Activated naive CD8-positive, alpha-beta T cell treated with anti-CD3 and anti-CD28 coated beads, Interleukin-2, amount 50 U/mL, for 24 hours (primary cell): ENCODE results near the gene TRIP10.
A peak's percentile ranks its signal among the peaks of the same experiment; 100 is the strongest.

ENCODE experiments used
- ATAC-seq: fragments of 150-1000 bp; cut with Tn5 transposase; one replicate; pipeline ENCODE4 v1.10.0; 2021
- DNase-seq: peaks from one replicate; pipeline ENCODE4 v3.0.0; 2021
- H3K27ac Mint-ChIP-seq: one replicate; pipeline ENCODE4 v1.8.0; 2021; ENCODE audit warnings: mild to moderate bottlenecking, mixed read lengths
- H3K27me3 Mint-ChIP-seq: one replicate; pipeline ENCODE4 v1.8.0; 2021; ENCODE audit warnings: mixed read lengths
- H3K36me3 Mint-ChIP-seq: one replicate; pipeline ENCODE4 v1.8.0; 2021; ENCODE audit warnings: low read depth, mixed read lengths
- H3K4me1 Mint-ChIP-seq: one replicate; pipeline ENCODE4 v1.8.0; 2021; ENCODE audit warnings: mixed read lengths
- H3K4me3 Mint-ChIP-seq: one replicate; pipeline ENCODE4 v1.8.0; 2021; ENCODE audit warnings: mild to moderate bottlenecking, moderate library complexity, mixed read lengths
- H3K9me3 Mint-ChIP-seq: one replicate; pipeline ENCODE4 v1.8.0; 2021; ENCODE audit warnings: mixed read lengths

The TRIP10 gene

DNA sequence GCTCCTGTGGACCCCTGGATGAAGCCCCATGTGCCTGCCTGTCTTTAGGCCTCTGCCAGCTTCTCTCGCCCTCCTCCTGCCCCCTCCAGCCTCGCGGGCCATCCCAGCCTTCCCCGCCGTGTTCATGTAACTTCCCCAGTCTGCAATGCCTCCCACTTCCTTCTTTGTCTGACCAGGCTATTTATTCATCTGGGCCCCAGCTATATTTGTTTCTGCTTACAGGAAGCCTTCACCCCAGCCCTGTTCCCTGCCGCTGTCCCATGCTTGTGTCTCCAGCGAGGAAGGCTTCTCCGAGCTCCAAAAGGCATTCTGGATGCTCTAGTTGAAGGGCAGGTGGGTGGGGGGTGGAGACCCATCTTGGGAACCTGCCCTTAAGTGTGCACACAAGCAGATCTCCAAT lies 11.1 kb upstream of the TRIP10 start:
- no peak for ATAC-seq
- DNase-seq: no peak
- no peak overlapping the region for H3K4me3 Mint-ChIP-seq
- H3K4me1 Mint-ChIP-seq: peaks cover 12% of the 10 kb centered on the region
- no peaks in the 10 kb centered on the region for H3K9me3 Mint-ChIP-seq
- H3K27ac Mint-ChIP-seq: no peak overlapping the region
- no peaks in the 10 kb centered on the region for H3K36me3 Mint-ChIP-seq
- no peaks in the 10 kb centered on the region for H3K27me3 Mint-ChIP-seq

DNA sequence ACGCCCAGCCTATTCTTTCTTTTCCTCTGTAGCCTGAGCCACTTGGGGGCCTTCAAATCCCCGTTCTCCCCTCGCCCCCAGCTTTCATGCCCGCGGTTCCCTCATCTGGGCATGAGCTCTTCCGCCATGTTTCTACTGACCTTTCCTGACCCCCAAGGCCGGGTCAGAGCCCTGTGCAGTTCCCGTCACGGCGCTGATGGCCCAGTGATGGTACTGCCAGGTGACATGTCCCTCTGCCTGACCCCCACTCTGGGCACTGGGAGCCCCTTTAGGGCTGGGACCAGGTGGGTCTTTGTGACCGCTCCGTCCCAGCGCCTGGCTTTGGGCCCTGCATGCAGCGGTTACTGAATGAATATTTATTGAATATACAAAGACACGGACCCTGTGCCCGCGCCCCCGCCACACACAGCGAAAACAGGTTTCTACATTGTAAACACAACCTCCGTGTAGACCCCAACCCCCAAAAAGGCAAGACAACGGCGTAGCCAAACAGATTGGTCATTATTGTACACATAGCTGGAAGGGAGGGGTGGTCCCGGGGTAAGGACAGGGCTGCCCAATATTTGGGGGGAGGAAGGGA lies 9.8 kb upstream of the TRIP10 start:
- Mint-ChIP-seq H3K36me3 (no peaks in the 10 kb centered on the region), H3K4me1 (peaks cover 9% of the 10 kb centered on the region), H3K27ac (no peak overlapping the region), H3K4me3 (no peak overlapping the region), H3K27me3 (no peaks in the 10 kb centered on the region), H3K9me3 (no peaks in the 10 kb centered on the region)
- ATAC-seq: no peak
- DNase-seq: no peak

DNA sequence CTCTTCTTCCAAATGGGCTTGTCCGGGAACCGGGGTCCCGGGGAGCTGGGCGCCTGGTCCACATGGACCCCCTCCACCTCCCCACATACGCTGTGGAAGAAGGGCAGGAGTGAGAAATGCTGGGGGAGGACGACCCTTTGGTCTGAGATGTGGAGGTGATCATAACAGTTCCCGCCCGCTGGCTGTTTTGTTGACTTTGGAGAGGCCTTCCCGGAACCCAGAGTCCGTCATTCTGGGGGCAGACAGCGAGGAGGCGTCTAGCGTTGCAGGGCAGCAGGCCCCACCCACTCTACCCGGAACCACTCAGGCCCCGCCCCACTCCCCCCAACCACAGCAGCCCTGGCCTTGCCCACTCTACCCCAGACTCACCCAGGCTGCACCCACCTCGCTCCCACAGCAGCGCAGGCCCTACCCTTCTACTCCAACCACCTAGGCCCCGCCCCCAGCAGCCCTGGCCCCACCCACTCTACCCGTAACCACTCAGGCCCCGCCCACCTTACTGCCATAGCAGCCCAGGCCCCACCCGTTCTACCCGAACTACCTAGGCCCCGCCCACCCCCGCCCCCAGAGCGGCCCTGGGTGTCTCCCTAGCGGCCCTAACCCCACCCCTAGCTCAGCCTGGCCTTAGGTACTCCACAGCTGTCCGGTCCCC lies 9.2 kb upstream of the TRIP10 start:
- H3K9me3 Mint-ChIP-seq: no peaks in the 10 kb centered on the region
- DNase-seq (peak; percentile 65), ATAC-seq (peak; percentile 37)
- no peak overlapping the region for H3K4me3 Mint-ChIP-seq
- no peak overlapping the region for H3K27ac Mint-ChIP-seq
- H3K36me3 Mint-ChIP-seq: no peaks in the 10 kb centered on the region
- peaks cover 7% of the 10 kb centered on the region for H3K4me1 Mint-ChIP-seq
- no peaks in the 10 kb centered on the region for H3K27me3 Mint-ChIP-seq

DNA sequence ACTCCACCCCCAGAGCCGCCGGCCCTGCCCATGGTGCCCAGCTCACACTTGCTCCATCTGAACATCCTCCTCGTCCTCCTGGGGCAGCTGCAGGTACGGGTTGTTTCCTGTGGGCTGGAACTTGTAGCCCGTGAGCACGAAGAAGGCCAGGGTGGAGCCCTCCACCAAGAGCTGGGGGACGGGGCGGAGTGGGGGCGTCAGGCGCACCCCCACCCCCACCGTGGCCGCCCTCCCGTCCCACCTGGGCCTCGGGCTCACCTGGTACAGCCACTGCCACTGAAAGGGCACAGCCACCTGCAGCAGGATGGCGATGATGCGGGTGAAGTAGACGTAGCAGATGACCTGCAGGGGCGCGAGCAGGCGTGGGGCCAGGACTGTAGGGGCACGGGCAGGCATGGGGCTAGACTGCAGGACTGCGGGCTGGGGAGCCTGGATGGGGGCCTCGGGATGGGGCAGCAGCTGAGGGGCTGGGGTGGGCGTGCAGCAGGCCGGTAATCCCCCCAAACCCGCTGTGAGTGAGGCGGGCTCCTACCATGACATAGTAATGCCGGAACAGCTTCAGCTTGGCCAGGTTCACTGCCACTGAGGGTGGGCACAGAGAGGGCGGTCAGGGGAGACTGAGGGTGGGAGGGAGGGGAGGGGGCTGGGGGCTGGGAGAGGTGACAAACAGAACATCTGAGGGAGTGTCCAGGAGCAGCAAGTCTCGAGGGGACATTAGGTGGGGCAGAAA lies 8.4 kb upstream of the TRIP10 start:
- no peak for DNase-seq
- no peaks in the 10 kb centered on the region for H3K9me3 Mint-ChIP-seq
- H3K4me1 Mint-ChIP-seq: peaks cover 13% of the 10 kb centered on the region
- no peak overlapping the region for H3K27ac Mint-ChIP-seq
- no peak overlapping the region for H3K4me3 Mint-ChIP-seq
- ATAC-seq: no peak
- peaks cover 3% of the 10 kb centered on the region for H3K36me3 Mint-ChIP-seq
- H3K27me3 Mint-ChIP-seq: no peaks in the 10 kb centered on the region

DNA sequence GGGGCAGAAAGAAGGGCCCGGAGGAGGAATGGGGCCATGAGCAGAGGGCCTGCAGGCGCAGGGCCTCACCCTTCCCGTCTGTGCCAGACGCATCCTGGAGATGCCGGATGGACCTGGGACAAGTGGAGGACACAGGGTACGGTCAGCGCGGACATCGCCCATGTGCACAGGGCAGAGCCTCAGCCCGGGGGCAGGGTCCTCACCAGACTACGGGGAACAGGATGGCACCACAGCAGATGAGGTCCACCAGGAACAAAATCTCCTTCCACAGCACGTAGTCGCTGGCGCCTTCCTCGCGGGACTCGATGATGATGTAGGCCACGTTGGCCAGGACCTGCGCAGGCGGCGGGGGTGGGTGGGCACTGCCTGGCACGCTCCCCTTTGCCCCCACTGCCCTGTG lies 7.7 kb upstream of the TRIP10 start:
- Mint-ChIP-seq H3K27ac (no peak overlapping the region), H3K27me3 (no peaks in the 10 kb centered on the region), H3K4me1 (peaks cover 18% of the 10 kb centered on the region), H3K4me3 (no peak overlapping the region), H3K36me3 (peaks cover 5% of the 10 kb centered on the region), H3K9me3 (no peaks in the 10 kb centered on the region)
- ATAC-seq (no peak), DNase-seq (no peak)

DNA sequence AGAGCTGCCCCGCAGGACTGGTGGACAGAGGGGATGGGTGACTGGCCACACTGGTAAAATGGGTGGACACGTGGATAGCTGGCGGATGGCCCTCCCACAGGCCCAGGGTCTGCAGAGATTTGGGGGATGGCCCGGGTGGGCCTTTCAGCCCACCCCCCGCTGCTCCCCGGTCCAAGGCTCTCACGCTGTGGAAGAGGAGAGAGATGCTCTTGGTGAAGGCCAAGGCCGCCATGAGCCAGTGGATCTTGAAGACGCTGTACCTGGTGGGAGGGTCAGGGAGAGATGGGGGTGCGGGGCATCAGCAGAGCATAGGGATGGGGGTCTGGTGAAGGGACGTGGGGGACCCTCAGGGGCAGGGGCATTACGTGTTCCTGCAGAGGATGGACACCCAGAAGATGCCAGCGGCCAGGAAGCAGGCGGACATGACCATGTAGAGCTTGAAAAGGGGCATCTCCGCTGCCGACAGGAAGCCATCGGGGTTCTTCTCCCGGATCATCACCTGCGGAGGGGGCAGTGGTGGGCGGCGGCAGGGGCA lies 6.6 kb upstream of the TRIP10 start:
- Mint-ChIP-seq H3K27ac (no peak overlapping the region), H3K27me3 (no peaks in the 10 kb centered on the region), H3K36me3 (peaks cover 7% of the 10 kb centered on the region), H3K4me3 (no peak overlapping the region), H3K9me3 (no peaks in the 10 kb centered on the region), H3K4me1 (peaks cover 23% of the 10 kb centered on the region)
- no peak for ATAC-seq
- no peak for DNase-seq

DNA sequence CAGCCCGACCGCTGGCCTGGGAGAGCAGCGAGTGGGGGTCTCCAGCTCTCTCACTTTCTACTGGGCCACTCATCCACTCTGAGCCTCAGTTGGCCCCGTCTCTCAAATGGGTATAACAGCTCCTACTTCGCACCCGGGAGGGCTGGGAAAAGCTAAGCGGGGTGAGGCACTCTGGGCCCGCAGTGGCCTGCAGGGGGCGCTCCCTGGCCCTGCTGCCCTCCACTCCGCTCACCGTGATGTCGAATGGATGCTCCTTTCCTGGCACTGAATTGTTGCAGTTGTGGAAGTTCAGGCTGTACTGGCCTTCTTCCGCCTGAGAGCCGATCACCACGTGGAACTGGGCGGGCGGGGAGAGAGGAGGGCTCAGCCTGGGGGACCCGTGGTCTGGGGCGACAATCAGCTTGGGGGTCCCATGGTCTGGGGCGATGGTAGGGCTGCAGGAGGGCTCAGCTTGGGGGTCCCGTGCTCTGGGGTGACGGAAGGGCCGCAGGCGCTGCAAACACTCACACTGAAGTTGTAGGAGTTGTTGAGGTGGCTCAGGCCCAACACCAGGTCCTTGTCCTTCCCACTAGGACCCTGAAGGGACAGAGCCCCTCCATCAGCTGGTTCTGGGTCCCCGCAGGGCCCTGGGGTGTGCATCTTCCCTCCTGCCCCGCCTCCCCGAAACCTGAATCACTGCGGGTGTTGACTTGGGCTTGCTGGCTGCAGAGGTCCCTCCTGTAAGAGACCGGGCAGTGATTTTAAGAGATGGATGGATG lies 6.0 kb upstream of the TRIP10 start:
- DNase-seq (no peak), ATAC-seq (no peak)
- no peak overlapping the region for H3K4me3 Mint-ChIP-seq
- H3K36me3 Mint-ChIP-seq: peaks cover 7% of the 10 kb centered on the region
- no peaks in the 10 kb centered on the region for H3K9me3 Mint-ChIP-seq
- peaks cover 27% of the 10 kb centered on the region for H3K4me1 Mint-ChIP-seq
- H3K27ac Mint-ChIP-seq: no peak overlapping the region
- H3K27me3 Mint-ChIP-seq: no peaks in the 10 kb centered on the region

DNA sequence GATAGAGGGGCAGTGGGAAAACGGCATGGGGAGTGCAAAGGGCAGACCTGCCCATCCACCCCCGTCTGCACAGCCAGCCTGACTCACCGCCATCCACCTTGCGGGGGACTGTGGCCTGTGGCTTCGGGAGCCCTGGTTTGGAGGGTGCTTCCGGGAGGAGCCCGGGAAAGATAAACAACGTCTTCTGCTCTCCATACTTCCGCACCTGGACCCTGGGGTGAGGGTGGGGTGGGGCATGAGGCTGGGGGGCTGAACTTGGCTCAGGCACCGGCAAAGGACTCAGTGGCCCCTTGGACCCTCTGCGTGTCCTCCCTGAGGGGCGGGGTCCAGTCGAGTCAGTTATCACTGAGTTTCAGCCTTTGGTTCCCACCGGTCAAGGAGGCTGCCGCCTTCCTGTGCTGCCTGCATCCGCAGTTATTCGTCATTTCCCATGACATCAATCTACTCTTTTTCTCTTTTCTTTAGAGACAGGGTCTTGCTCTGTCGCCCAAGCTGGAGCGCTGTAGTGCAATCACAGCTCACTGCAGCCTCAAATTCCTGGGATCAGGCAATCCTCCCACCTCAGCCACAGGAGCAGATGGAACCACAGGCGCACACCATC lies 5.3 kb upstream of the TRIP10 start:
- no peaks in the 10 kb centered on the region for H3K9me3 Mint-ChIP-seq
- H3K4me1 Mint-ChIP-seq: peaks cover 32% of the 10 kb centered on the region
- no peak overlapping the region for H3K4me3 Mint-ChIP-seq
- H3K36me3 Mint-ChIP-seq: peaks cover 7% of the 10 kb centered on the region
- ATAC-seq: no peak
- H3K27me3 Mint-ChIP-seq: no peaks in the 10 kb centered on the region
- DNase-seq: no peak
- H3K27ac Mint-ChIP-seq: no peak overlapping the region

DNA sequence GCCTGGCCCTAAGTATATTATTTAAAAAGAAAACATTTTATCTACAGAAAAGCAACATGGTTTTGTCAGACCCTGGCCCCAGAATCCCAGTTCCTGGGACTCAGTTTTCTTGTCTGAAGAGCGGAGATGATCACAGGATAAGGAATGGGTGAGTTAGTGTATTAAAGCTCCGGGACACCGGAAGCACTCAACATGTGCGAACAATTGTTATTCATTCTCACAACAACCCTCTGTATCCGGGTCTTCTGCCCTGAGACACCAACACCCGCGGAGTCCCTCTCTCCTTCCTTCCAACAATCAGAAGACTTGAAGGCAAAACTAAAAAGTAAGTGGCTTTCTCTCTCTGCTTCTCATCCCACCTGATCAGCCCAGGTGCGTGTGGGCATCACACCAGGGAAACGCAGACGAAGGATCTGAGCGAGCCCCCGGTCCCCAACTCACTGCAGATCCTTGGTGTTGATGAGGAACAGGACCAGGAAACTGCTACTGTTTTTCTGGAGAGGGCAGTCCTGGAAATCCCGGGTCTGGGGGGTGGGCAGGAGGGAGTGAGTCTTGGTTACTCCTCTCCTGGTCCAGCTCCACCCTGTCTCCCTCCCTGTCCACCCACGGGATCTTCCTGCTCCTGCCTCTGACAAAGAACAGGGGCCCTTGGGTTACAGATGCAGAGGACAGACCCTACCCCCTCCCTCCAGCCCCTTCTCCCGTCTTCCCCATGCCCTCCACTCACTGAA lies 4.1 kb upstream of the TRIP10 start:
- Mint-ChIP-seq H3K4me1 (peaks cover 34% of the 10 kb centered on the region), H3K36me3 (peaks cover 7% of the 10 kb centered on the region), H3K9me3 (no peaks in the 10 kb centered on the region), H3K4me3 (peak overlapping the region; percentile 91), H3K27me3 (no peaks in the 10 kb centered on the region), H3K27ac (peak overlapping the region; percentile 93)
- no peak for ATAC-seq
- no peak for DNase-seq

DNA sequence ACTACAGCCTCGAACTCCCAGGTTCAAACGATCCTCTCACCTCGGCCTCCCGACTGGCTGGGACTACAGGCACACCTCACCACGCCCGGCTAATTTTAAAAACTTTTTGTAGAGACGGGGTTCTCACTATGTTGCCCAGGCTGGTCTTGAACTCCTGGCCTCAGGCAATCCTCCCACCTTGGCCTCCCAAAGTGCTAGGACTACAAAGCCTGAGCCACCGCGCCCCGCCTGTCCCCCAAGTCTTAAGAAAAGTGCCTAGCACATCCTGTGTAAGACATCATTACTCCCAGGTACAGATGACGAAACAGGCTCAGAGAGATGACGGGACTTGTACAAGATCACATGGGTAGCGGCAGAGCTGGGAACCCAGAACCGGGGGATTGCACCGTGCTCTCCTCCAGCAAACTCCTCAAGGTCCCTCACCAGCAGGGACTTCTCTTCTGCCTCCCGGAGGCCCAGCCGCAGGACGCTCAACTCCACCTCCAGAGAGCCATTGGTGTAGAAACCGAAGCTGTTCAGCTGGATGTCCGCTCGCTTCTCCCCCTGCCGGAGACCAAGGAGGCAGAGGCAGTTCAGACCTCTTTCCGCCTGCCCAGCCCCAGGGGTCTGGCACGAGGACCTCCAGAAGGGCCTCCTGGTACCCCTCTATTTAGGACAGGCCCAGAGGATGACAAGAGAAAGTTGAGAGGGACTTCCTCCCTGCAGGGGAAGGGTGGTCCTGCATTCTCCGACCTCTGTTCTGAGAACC lies 3.1 kb upstream of the TRIP10 start:
- Mint-ChIP-seq H3K27me3 (no peaks in the 10 kb centered on the region), H3K36me3 (peaks cover 11% of the 10 kb centered on the region), H3K9me3 (no peaks in the 10 kb centered on the region), H3K27ac (peak overlapping the region; percentile 93), H3K4me3 (peak overlapping the region; percentile 91), H3K4me1 (peaks cover 40% of the 10 kb centered on the region)
- peak; percentile 70 for DNase-seq
- ATAC-seq: peak; percentile 23

DNA sequence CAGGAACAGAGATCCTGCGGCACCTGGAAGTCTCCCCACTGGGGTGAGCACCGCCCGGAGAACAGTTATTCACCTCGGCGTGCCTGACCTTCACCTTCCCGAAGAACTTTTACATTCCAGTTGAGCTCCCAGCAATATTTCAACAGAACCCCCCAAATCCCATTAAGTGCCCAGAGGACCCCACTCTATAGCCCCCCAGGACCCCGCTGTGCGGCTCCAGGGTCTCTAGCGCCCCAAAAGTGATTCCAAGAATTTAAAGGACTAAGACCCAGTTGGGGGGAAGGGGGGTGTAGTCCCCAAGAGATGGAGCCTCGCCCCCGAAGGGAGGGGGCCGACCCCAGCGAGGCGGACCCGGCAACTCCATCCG lies 2.6 kb upstream of the TRIP10 start:
- peak overlapping the region; percentile 93 for H3K27ac Mint-ChIP-seq
- peak overlapping the region; percentile 91 for H3K4me3 Mint-ChIP-seq
- no peaks in the 10 kb centered on the region for H3K9me3 Mint-ChIP-seq
- ATAC-seq (no peak), DNase-seq (no peak)
- peaks cover 45% of the 10 kb centered on the region for H3K4me1 Mint-ChIP-seq
- no peaks in the 10 kb centered on the region for H3K27me3 Mint-ChIP-seq
- H3K36me3 Mint-ChIP-seq: peaks cover 15% of the 10 kb centered on the region

DNA sequence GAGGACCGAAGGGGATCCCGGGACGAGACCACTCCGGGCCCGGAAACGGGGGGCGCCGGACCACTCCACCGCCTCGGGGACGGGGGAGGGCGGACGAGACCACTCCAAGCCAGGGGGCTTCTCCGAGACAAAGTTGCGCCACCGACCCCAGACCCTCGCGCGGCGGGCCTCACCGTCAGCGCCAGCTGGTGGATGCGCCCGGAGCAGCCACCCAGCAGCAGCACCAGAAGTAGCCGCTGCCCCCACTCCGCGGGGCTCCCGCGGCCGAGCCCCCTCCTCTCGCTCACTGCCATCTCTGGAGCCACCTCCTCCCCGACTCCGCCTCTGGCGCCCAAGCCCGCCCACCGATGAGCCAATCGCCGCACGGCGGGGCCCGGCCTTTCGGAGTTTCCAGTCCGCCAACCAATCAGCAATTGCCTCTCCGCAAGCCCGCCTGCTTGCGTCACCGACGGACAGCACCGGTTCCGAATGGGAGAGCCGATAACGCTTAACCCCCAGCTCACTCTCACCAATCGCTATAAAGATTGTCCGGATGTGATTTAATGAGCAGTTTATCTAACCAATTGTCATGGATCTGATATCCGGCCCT lies 2.1 kb upstream of the TRIP10 start, which contains the start of gene GPR108:
TSS of gene GPR108 (minus strand) at position 297 of the 589 bp plus-strand sequence. CDS start at position 293, 4 bp downstream.
- Mint-ChIP-seq H3K4me3 (peak within 1 kb of the TSS; percentile 91), H3K27me3 (no peaks in the 10 kb centered on the region), H3K27ac (peak within 1 kb of the TSS; percentile 93), H3K36me3 (peaks cover 18% of the 10 kb centered on the region), H3K4me1 (peaks cover 45% of the 10 kb centered on the region), H3K9me3 (no peaks in the 10 kb centered on the region)
- DNase-seq: peak; percentile 99
- peak; percentile 76 for ATAC-seq
